NB4 (cell line): ENCODE measurements around the gene GRIA2.

ENCODE experiments used
- CTCF ChIP-seq: IDR thresholded peaks from one replicate; pipeline ENCODE4 v1.5.1; 2012; ENCODE audit warnings: low read depth, low read length
- POLR2A ChIP-seq: IDR thresholded peaks from 2 replicates; pipeline ENCODE4 v1.6.1; 2011; ENCODE audit warnings: mild to moderate bottlenecking; ENCODE audit not compliant: insufficient read length; ENCODE audit errors: extremely low read depth

- no peak for TF ChIP-seq POLR2A
- no peak for TF ChIP-seq CTCF
These were observed 48.5 kb upstream of the GRIA2 start for GRCh38 chr4:157172011-157172410.
